GM15510 (cell line): Measurements from ENCODE around the gene DUS2.

Experiments used
- POLR2A ChIP-seq: IDR thresholded peaks from 3 replicates; pipeline ENCODE4 v1.6.1; 2011; ENCODE audit warnings: borderline replicate concordance; ENCODE audit not compliant: insufficient read length; ENCODE audit errors: extremely low read depth

DUS2 gene

GRCh38 chr16:68022278-68022727 is 781 bp upstream of the DUS2 start:
- no peak for TF ChIP-seq POLR2A

GRCh38 chr16:68028996-68029395 is 5.9 kb downstream of the DUS2 start:
- no peak for TF ChIP-seq POLR2A

- TF ChIP-seq POLR2A, result no peak
Observed at GRCh38 chr16:68031951-68032350, 8.9 kb downstream of the DUS2 start.

- no peak for TF ChIP-seq POLR2A
Observed at GRCh38 chr16:68033101-68033500, 10.0 kb downstream of the DUS2 start.

- TF ChIP-seq POLR2A, result no peak
Observed at GRCh38 chr16:68035227-68035626, 12.1 kb downstream of the DUS2 start.

- no peak for TF ChIP-seq POLR2A
Observed at GRCh38 chr16:68037841-68038597, 14.9 kb downstream of the DUS2 start.

- no peak for TF ChIP-seq POLR2A
Observed at GRCh38 chr16:68040506-68041288, 17.6 kb downstream of the DUS2 start.

- no peak for TF ChIP-seq POLR2A
Observed at GRCh38 chr16:68041783-68042182, 18.7 kb downstream of the DUS2 start.

GRCh38 chr16:68046106-68046505 is 23.0 kb downstream of the DUS2 start:
- no peak for TF ChIP-seq POLR2A

GRCh38 chr16:68047987-68048386 is 24.9 kb downstream of the DUS2 start:
- no peak for TF ChIP-seq POLR2A

GRCh38 chr16:68049449-68049848 is 26.4 kb downstream of the DUS2 start:
- no peak for TF ChIP-seq POLR2A

- no peak for TF ChIP-seq POLR2A
Observed at GRCh38 chr16:68055395-68055794, 32.3 kb downstream of the DUS2 start.

- TF ChIP-seq POLR2A, result no peak
Observed at GRCh38 chr16:68059804-68060203, 36.7 kb downstream of the DUS2 start.

- no peak for TF ChIP-seq POLR2A
Observed at GRCh38 chr16:68061396-68061795, 38.3 kb downstream of the DUS2 start.

- no peak for TF ChIP-seq POLR2A
Observed at GRCh38 chr16:68062910-68063393, 39.9 kb downstream of the DUS2 start.
